Measurements from ENCODE around the gene SS18L1.

Gene SS18L1

DNA sequence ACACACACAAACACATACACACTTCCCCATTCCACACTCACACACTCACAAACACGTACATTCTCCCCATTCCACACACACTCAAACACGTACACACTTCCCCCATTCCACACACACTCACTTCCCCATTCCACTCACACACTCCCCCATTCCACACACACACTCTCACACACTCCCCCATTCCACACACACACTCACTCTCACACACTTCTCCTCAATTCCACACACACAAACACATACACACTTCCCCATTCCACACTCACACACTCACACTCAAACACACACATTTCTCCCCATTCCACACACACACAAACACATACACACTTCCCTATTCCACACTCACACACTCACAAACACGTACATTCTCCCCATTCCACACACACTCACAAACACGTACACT lies 86.1 kb downstream of the SS18L1 start:
- DNase-seq = no peak

DNA sequence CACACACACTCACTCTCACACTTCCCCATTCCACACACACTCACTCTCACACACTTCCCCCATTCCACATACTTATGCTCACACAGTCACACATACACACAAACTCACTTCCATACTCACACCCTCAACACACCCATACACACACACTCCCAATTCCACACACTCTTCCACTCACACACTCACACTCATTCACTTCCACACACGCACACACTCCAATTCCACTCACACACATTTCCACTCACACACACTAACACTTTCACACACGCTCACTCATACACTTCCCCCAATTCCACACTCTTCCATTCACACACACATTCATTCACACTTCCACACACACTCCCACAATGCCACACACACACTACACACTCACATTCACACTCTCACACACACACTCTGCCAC lies 86.7 kb downstream of the SS18L1 start:
- DNase-seq = no peak

DNA sequence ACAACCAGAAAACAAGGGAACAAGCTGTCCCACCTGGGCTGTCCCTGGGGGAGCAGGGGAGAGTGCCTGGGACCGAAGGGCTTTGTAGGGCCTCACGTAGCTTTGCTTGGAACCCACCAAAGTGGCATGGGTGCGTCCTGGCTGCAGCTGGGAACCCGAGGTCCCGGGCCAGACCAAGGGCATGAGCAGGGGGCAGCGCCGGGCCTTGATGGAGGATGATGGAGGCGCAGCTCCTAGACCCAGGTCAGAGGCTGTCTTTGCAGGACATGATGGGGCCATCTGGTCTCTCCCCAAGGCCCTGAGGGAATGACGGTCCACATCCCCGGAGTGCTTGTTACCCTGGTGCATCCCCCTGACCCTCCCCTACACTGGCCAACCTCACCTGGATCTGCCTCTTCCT lies 87.1 kb downstream of the SS18L1 start:
- DNase-seq = no peak

GRCh38 chr20:62231292-62231691 lies 87.7 kb downstream of the SS18L1 start:
- no peak for DNase-seq
